SK-N-SH (cell line): ENCODE data around the gene AVPR2. TPM values are rescaled to one million over a fixed set of nuclear protein-coding genes. Genes with fewer than 3 reads are reported as not detected.

Experiments used
- CTCF ChIA-PET: fragments of 300-600, 350-600 bp; formaldehyde crosslinking; extraction: SDS; loops from one replicate; lab custom pipeline; 2021; lab: Yijun Ruan, JAX
- POLR2A ChIA-PET: fragments of 350-600 bp; sonication (Branson Sonifier 250); formaldehyde crosslinking; extraction: SDS; loops from one replicate; lab custom pipeline; 2020; ENCODE audit warnings: antibody characterized with exemption, inconsistent platforms; lab: Yijun Ruan, JAX
- DNase-seq: peaks from one replicate; pipeline ENCODE4 v3.0.0; 2012
- H2AFZ ChIP-seq: fragments of 200-600 bp; sonication (generic); 2 replicates; pipeline ENCODE4 v1.8.1; 2016; ENCODE audit warnings: antibody characterized with exemption, mild to moderate bottlenecking, low read depth
- H3F3A ChIP-seq: fragments of 200-600 bp; sonication (generic); replicated peaks from 2 replicates; pipeline ENCODE3; 2016; ENCODE audit warnings: antibody characterized with exemption, mild to moderate bottlenecking; ENCODE audit not compliant: insufficient read depth
- H3K27ac ChIP-seq, 2 experiments: fragments of 200-500 bp in 1 of 2; fragments of 200-600 bp in 1 of 2; sonication (Bioruptor generic) in 1 of 2; sonication (generic), shearing (Covaris generic) in 1 of 2; 2 replicates each; pipeline versions ENCODE4 v1.5.1 to v1.6.1; 2014 to 2016; ENCODE audit warnings: low read depth in 2 of 2, inconsistent platforms in 1 of 2, low read length in 1 of 2, mild to moderate bottlenecking in 1 of 2, mixed read lengths in 1 of 2
- H3K27me3 ChIP-seq: fragments of 200-600 bp; sonication (generic), shearing (Covaris generic); 2 replicates; pipeline ENCODE4 v1.6.1; 2016; ENCODE audit warnings: mixed run types; ENCODE audit not compliant: insufficient read depth
- H3K36me3 ChIP-seq, 2 experiments: fragments of 200-500 bp in 1 of 2; fragments of 200-600 bp in 1 of 2; sonication (Bioruptor generic) in 1 of 2; sonication (generic) in 1 of 2; replicated peaks in 1 of 2; 2 replicates each; pipeline versions ENCODE3 to v1.5.1; 2014 to 2016; ENCODE audit warnings: low read length in 1 of 2, mild to moderate bottlenecking in 1 of 2; ENCODE audit not compliant: insufficient read depth in 2 of 2, control insufficient read depth in 1 of 2
- H3K4me1 ChIP-seq, 2 experiments: fragments of 200-500 bp in 1 of 2; fragments of 200-600 bp in 1 of 2; sonication (Bioruptor generic) in 1 of 2; sonication (generic), shearing (Covaris generic) in 1 of 2; 2 replicates each; pipeline versions ENCODE4 v1.5.1 to v1.6.1; 2014 to 2016; ENCODE audit warnings: low read depth in 1 of 2, low read length in 1 of 2, mixed run types in 1 of 2; ENCODE audit not compliant: insufficient read depth in 2 of 2, control insufficient read depth in 1 of 2
- H3K4me2 ChIP-seq: fragments of 200-600 bp; sonication (generic), shearing (Covaris generic); 2 replicates; pipeline ENCODE4 v1.6.1; 2017; ENCODE audit warnings: mixed run types
- H3K4me3 ChIP-seq, 2 experiments: fragments of 200-500 bp in 1 of 2; fragments of 200-600 bp in 1 of 2; sonication (Bioruptor generic) in 1 of 2; sonication (generic), shearing (Covaris generic) in 1 of 2; 2 replicates each; pipeline versions ENCODE4 v1.5.1 to v1.8.1; 2014 to 2016; ENCODE audit warnings: low read depth in 2 of 2, inconsistent platforms in 1 of 2, low read length in 1 of 2, mild to moderate bottlenecking in 1 of 2, mixed read lengths in 1 of 2, moderate library complexity in 1 of 2
- H3K79me2 ChIP-seq: fragments of 200-600 bp; sonication (generic); 2 replicates; pipeline ENCODE4 v1.8.1; 2017; ENCODE audit warnings: mild to moderate bottlenecking; ENCODE audit not compliant: insufficient read depth
- H3K9ac ChIP-seq: fragments of 200-600 bp; sonication (generic); 2 replicates; pipeline ENCODE4 v1.6.1; 2017; ENCODE audit warnings: mixed run types
- H3K9me2 ChIP-seq: fragments of 200-600 bp; sonication (generic); 2 replicates; pipeline ENCODE4 v1.6.1; 2017; ENCODE audit warnings: mixed run types
- H3K9me3 ChIP-seq: fragments of 200-600 bp; sonication (generic); 2 replicates; pipeline ENCODE4 v1.6.1; 2017; ENCODE audit warnings: mixed run types, mild to moderate bottlenecking, moderate library complexity
- H4K20me1 ChIP-seq: fragments of 200-600 bp; sonication (generic); 2 replicates; pipeline ENCODE4 v1.6.1; 2017; ENCODE audit warnings: mild to moderate bottlenecking, mixed run types; ENCODE audit not compliant: insufficient read depth
- CHD2 ChIP-seq: fragments of 150-350 bp; IDR thresholded peaks from 2 replicates; pipeline ENCODE4 v1.6.1; 2018; ENCODE audit warnings: low read length; ENCODE audit not compliant: partially characterized antibody
- FOSL2 ChIP-seq: IDR thresholded peaks from 2 replicates; pipeline ENCODE4 v1.4.0; 2012; ENCODE audit warnings: low read depth, mild to moderate bottlenecking, moderate library complexity, borderline replicate concordance
- FOXJ3 ChIP-seq: sonication (generic); formaldehyde crosslinking; IDR thresholded peaks from 2 replicates; pipeline ENCODE4 v1.5.1; 2020; ENCODE audit warnings: mild to moderate bottlenecking, missing genetic modification reagents
- GABPA ChIP-seq: IDR thresholded peaks from 2 replicates; pipeline ENCODE4 v1.4.0; 2012; ENCODE audit warnings: low read depth, mild to moderate bottlenecking
- GATA2 ChIP-seq: sonication (generic); formaldehyde crosslinking; IDR thresholded peaks from 2 replicates; pipeline ENCODE4 v1.5.0; 2020; ENCODE audit warnings: mild to moderate bottlenecking, missing genetic modification reagents
- MEF2A ChIP-seq: IDR thresholded peaks from 2 replicates; pipeline ENCODE4 v1.4.0; 2012; ENCODE audit warnings: low read depth, borderline replicate concordance
- NRF1 ChIP-seq: IDR thresholded peaks from 2 replicates; pipeline ENCODE4 v1.6.1; 2012; ENCODE audit warnings: low read depth, mild to moderate bottlenecking, low read length
- POLR2AphosphoS5 ChIP-seq: IDR thresholded peaks from 2 replicates; pipeline ENCODE4 v1.6.1; 2012; ENCODE audit warnings: low read depth, low read length
- RAD21 ChIP-seq: IDR thresholded peaks from 2 replicates; pipeline ENCODE4 v1.6.1; 2012; ENCODE audit warnings: mild to moderate bottlenecking, low read length
- RFX5 ChIP-seq: IDR thresholded peaks from 2 replicates; pipeline ENCODE4 v1.6.1; 2012; ENCODE audit warnings: mild to moderate bottlenecking, improper control_type of control experiment, low read length
- RXRA ChIP-seq: IDR thresholded peaks from 2 replicates; pipeline ENCODE4 v1.4.0; 2012; ENCODE audit warnings: low read depth, mild to moderate bottlenecking, borderline replicate concordance
- SIN3A ChIP-seq: IDR thresholded peaks from 2 replicates; pipeline ENCODE4 v1.6.1; 2012; ENCODE audit warnings: low read depth, mild to moderate bottlenecking, low read length, moderate library complexity, borderline replicate concordance
- TAF1 ChIP-seq: IDR thresholded peaks from 2 replicates; pipeline ENCODE4 v1.6.1; 2012; ENCODE audit warnings: low read depth, mild to moderate bottlenecking, low read length, moderate library complexity, borderline replicate concordance
- TCF12 ChIP-seq: IDR thresholded peaks from 2 replicates; pipeline ENCODE4 v1.4.0; 2012
- YY1 ChIP-seq: IDR thresholded peaks from 2 replicates; pipeline ENCODE4 v1.4.0; 2012; ENCODE audit warnings: low read depth, mild to moderate bottlenecking
- WGBS: methylation state at CpG from one replicate; pipeline ENCODE4 v1.1.6; 2017; ENCODE audit warnings: low lambda C conversion rate; 5-methylcytosine and 5-hydroxymethylcytosine counted together
- polyA plus RNA-seq, 3 experiments: library from polyadenylated mRNA; depleted of rRNA; stranded (reverse); fragments of >200 nt; gene quantifications; 2 replicates each; pipeline ENCODE4 v1.2.3, GENCODE V29; 2012
- TF ChIP-seq, protein P1 (sequence below): fragments of 150-350 bp; IDR thresholded peaks from 2 replicates; pipeline ENCODE4 v1.6.1; 2016; ENCODE audit warnings: mild to moderate bottlenecking, low read depth, low read length
- TF ChIP-seq, protein P2 (sequence below): IDR thresholded peaks from 2 replicates; pipeline ENCODE4 v1.4.0; 2012; ENCODE audit warnings: low read depth, borderline replicate concordance
- TF ChIP-seq, protein P3 (sequence below): IDR thresholded peaks from 2 replicates; pipeline ENCODE4; 2012
- TF ChIP-seq, protein P4 (sequence below): IDR thresholded peaks from 2 replicates; pipeline ENCODE4 v1.6.1; 2012; ENCODE audit warnings: mild to moderate bottlenecking, low read depth, low read length, moderate library complexity

The AVPR2 gene
- polyA plus RNA-seq, 1 of the 3 experiments (the other 2 are of a cell fraction) = not detected

DNA sequence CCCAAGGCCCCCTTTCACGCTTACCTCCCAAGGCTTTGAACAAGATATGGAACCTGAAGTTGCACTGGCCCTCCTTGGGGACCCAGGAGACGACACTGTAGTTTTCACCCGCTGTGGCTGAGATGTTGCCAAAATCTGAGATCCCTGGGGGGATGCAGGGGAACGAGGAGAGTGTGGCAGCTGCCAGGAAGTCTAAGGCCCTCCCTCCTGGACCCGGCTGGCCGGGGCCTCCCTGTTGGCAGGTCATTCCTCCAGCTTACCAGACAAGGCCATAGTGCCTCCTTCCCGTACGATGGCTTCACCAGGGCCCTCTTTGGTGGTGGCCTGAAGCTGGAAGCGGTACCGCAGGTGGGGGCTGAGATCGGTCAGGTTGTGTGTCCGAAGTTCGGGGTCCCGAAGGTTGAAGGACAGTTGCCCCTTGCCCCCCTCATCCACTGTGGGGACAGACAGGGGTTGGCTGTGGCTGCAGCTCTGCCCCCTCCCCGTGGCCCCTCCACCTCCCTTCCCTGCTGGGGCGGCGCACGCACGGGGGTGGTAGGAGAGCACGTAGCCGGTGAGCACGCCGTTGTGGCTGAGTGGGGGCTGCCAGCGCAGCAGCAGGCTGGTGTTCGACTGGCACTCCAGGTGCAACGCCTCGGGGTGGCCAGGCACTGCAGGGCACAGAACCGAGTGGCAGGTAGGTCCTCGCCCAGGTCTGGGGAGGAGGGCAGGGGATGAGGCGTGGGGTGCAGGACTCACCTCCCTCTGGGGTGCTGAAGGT lies 39.7 kb upstream of the AVPR2 start (continued):
- TF ChIP-seq, protein P1, sequence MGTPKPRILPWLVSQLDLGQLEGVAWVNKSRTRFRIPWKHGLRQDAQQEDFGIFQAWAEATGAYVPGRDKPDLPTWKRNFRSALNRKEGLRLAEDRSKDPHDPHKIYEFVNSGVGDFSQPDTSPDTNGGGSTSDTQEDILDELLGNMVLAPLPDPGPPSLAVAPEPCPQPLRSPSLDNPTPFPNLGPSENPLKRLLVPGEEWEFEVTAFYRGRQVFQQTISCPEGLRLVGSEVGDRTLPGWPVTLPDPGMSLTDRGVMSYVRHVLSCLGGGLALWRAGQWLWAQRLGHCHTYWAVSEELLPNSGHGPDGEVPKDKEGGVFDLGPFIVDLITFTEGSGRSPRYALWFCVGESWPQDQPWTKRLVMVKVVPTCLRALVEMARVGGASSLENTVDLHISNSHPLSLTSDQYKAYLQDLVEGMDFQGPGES = no peak
- no peak for TF ChIP-seq CHD2

DNA sequence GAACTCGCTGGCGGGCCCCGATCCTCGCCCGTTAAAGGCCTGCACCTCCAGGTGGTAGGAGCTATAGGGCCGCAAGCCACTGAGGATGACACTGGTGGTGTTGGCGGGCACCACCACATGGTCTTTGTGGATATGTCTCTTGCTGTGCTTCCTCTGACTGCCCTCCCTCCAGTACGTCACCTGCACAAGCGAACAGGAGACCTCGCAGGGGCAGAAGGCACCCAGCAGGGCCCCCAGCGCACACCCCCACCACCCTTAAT lies 39.2 kb upstream of the AVPR2 start:
- H3K9ac ChIP-seq = no peak overlapping the region
- no peaks in the 10 kb centered on the region for H3K36me3 ChIP-seq
- H3K4me2 ChIP-seq = no peak overlapping the region
- H4K20me1 ChIP-seq = no peaks in the 10 kb centered on the region
- H3K79me2 ChIP-seq = no peaks in the 10 kb centered on the region
- no peak overlapping the region for H3K27ac ChIP-seq
- no peak overlapping the region for H3K4me3 ChIP-seq
- H3K27me3 ChIP-seq = no peaks in the 10 kb centered on the region
- ChIA-PET POLR2A (interaction anchor here (1.0 kb wide), 1 partner anchor 8 kb away, joined by 3 read pairs; no protein-coding TSS in a partner anchor), CTCF (no interaction called here)
- H2AFZ ChIP-seq = no peak overlapping the region
- H3K9me3 ChIP-seq = no peaks in the 10 kb centered on the region
- no peaks in the 10 kb centered on the region for H3F3A ChIP-seq
- no peak for DNase-seq
- H3K4me1 ChIP-seq = no peaks in the 10 kb centered on the region
- no peaks in the 10 kb centered on the region for H3K9me2 ChIP-seq
- TF ChIP-seq GABPA (no peak), RFX5 (no peak), GATA2 (no peak), SIN3A (no peak), POLR2AphosphoS5 (no peak), FOXJ3 (CRISPR knock-in tag) (no peak)
- no CpG with 5 or more reads among the region's 11 CpGs for WGBS

DNA sequence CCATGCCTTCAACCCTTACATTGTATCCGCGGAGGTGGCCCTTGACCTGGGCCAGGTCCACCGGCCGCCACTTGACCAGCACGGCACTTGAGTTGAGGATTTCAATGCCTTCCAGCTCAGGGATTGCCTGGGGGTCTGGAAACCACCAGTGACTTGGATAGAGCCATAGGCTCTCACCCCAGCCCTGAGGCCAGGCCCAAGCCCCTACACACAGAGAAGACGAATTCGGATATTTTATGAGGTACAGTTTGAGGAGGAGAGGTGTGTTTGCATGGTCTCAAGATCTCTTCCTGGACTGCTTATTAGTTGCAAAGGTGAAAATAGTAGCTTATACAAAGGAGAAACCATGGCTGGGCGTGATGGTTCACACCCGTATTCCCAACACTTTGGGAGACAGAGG lies 38.8 kb upstream of the AVPR2 start:
- Histone ChIP-seq H4K20me1 (no peaks in the 10 kb centered on the region), H3K9me3 (no peaks in the 10 kb centered on the region), H2AFZ (no peak overlapping the region), H3K4me2 (no peak overlapping the region), H3K36me3 (no peaks in the 10 kb centered on the region), H3K27me3 (no peaks in the 10 kb centered on the region), H3K4me1 (no peaks in the 10 kb centered on the region), H3K9me2 (no peaks in the 10 kb centered on the region), H3F3A (no peaks in the 10 kb centered on the region), H3K9ac (no peak overlapping the region), H3K4me3 (no peak overlapping the region), H3K79me2 (no peaks in the 10 kb centered on the region), H3K27ac (no peak overlapping the region)
- no peak for DNase-seq
- ChIA-PET CTCF (interaction anchor here (0.7 kb wide), 1 partner anchor 59 kb away, joined by 3 read pairs; no protein-coding TSS in a partner anchor), POLR2A (interaction anchor here (1.0 kb wide), 1 partner anchor 8 kb away, joined by 3 read pairs; no protein-coding TSS in a partner anchor)
- 76% methylated on average over 9 of the region's 9 CpGs for WGBS
- no peak for TF ChIP-seq TCF12
- TF ChIP-seq, protein P2, sequence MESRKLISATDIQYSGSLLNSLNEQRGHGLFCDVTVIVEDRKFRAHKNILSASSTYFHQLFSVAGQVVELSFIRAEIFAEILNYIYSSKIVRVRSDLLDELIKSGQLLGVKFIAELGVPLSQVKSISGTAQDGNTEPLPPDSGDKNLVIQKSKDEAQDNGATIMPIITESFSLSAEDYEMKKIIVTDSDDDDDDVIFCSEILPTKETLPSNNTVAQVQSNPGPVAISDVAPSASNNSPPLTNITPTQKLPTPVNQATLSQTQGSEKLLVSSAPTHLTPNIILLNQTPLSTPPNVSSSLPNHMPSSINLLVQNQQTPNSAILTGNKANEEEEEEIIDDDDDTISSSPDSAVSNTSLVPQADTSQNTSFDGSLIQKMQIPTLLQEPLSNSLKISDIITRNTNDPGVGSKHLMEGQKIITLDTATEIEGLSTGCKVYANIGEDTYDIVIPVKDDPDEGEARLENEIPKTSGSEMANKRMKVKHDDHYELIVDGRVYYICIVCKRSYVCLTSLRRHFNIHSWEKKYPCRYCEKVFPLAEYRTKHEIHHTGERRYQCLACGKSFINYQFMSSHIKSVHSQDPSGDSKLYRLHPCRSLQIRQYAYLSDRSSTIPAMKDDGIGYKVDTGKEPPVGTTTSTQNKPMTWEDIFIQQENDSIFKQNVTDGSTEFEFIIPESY = no peak
- TF ChIP-seq FOSL2 = no peak
- TF ChIP-seq CHD2 = no peak
- TF ChIP-seq RAD21 = no peak
- no peak for TF ChIP-seq YY1
- no peak for TF ChIP-seq MEF2A
- TF ChIP-seq RXRA = no peak
- TF ChIP-seq, protein P3, sequence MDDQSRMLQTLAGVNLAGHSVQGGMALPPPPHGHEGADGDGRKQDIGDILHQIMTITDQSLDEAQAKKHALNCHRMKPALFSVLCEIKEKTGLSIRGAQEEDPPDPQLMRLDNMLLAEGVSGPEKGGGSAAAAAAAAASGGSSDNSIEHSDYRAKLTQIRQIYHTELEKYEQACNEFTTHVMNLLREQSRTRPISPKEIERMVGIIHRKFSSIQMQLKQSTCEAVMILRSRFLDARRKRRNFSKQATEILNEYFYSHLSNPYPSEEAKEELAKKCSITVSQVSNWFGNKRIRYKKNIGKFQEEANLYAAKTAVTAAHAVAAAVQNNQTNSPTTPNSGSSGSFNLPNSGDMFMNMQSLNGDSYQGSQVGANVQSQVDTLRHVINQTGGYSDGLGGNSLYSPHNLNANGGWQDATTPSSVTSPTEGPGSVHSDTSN = no peak
- no peak for TF ChIP-seq TAF1
- no peak for TF ChIP-seq NRF1
- TF ChIP-seq, protein P4, sequence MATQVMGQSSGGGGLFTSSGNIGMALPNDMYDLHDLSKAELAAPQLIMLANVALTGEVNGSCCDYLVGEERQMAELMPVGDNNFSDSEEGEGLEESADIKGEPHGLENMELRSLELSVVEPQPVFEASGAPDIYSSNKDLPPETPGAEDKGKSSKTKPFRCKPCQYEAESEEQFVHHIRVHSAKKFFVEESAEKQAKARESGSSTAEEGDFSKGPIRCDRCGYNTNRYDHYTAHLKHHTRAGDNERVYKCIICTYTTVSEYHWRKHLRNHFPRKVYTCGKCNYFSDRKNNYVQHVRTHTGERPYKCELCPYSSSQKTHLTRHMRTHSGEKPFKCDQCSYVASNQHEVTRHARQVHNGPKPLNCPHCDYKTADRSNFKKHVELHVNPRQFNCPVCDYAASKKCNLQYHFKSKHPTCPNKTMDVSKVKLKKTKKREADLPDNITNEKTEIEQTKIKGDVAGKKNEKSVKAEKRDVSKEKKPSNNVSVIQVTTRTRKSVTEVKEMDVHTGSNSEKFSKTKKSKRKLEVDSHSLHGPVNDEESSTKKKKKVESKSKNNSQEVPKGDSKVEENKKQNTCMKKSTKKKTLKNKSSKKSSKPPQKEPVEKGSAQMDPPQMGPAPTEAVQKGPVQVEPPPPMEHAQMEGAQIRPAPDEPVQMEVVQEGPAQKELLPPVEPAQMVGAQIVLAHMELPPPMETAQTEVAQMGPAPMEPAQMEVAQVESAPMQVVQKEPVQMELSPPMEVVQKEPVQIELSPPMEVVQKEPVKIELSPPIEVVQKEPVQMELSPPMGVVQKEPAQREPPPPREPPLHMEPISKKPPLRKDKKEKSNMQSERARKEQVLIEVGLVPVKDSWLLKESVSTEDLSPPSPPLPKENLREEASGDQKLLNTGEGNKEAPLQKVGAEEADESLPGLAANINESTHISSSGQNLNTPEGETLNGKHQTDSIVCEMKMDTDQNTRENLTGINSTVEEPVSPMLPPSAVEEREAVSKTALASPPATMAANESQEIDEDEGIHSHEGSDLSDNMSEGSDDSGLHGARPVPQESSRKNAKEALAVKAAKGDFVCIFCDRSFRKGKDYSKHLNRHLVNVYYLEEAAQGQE = no peak
